GM18526 (cell line): ENCODE measurements around the gene CEBPZOS.

ENCODE experiments used
- POLR2A ChIP-seq: IDR thresholded peaks from 3 replicates; pipeline ENCODE4 v1.6.1; 2011; ENCODE audit not compliant: insufficient read length; ENCODE audit errors: extremely low read depth

The CEBPZOS gene

GRCh38 chr2:37180640-37181039 is 15.7 kb upstream of the CEBPZOS start:
- no peak for TF ChIP-seq POLR2A

GRCh38 chr2:37181726-37182684 is 14.3 kb upstream of the CEBPZOS start:
- no peak for TF ChIP-seq POLR2A

GRCh38 chr2:37188570-37188969 is 7.7 kb upstream of the CEBPZOS start, which contains the start of gene SULT6B1:
Gene SULT6B1, minus strand, starts transcription at chr2:37188670. Its CDS starts 30 bp downstream, at chr2:37188640.
- no peak for TF ChIP-seq POLR2A

- no peak for TF ChIP-seq POLR2A
Measured at GRCh38 chr2:37189452-37190153, 6.7 kb upstream of the CEBPZOS start.

- TF ChIP-seq POLR2A = no peak
Measured at GRCh38 chr2:37190290-37190689, 6.0 kb upstream of the CEBPZOS start.

- no peak for TF ChIP-seq POLR2A
Measured at GRCh38 chr2:37191253-37191652, 5.0 kb upstream of the CEBPZOS start.

- no peak for TF ChIP-seq POLR2A
Measured at GRCh38 chr2:37191747-37192146, 4.5 kb upstream of the CEBPZOS start.

GRCh38 chr2:37192551-37192950 is 3.7 kb upstream of the CEBPZOS start:
- TF ChIP-seq POLR2A = no peak

GRCh38 chr2:37198681-37199065 is 2.4 kb downstream of the CEBPZOS start:
- no peak for TF ChIP-seq POLR2A

- no peak for TF ChIP-seq POLR2A
Measured at GRCh38 chr2:37201208-37201607, 4.9 kb downstream of the CEBPZOS start.

- TF ChIP-seq POLR2A = no peak
Measured at GRCh38 chr2:37201766-37202165, 5.5 kb downstream of the CEBPZOS start.

- TF ChIP-seq POLR2A = no peak
Measured at GRCh38 chr2:37203708-37204107, 7.4 kb downstream of the CEBPZOS start.

GRCh38 chr2:37205689-37206341 is 9.5 kb downstream of the CEBPZOS start:
- TF ChIP-seq POLR2A = no peak

- no peak for TF ChIP-seq POLR2A
Measured at GRCh38 chr2:37211212-37211611, 14.9 kb downstream of the CEBPZOS start.

GRCh38 chr2:37211939-37212338 is 15.6 kb downstream of the CEBPZOS start:
- no peak for TF ChIP-seq POLR2A

- TF ChIP-seq POLR2A = no peak
Measured at GRCh38 chr2:37215250-37215649, 19.0 kb downstream of the CEBPZOS start.
